ENCODE measurements around the gene RANBP6.

DNA sequence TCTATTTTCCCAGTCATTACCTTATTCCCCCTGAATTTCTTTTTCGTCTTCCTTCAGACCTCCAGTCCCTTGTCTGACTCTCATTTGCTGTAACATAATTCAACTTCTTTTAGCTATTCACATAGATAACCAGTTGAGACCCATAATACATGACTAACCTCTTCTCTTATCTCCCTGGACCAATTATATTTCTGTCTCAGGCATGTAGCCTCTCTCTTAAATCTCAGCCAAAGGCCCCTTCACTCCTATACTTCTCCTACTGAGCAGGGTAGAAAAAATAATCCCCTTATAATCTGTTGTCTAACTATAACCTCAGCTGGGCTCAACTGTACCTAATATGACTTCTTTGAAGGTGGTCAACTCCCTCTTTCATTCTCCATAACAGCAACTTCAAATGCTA is 20.9 kb downstream of the RANBP6 start:
- TF ChIP-seq POLR2A (IDR thresholded peaks at IDR 0.05; ENCODE audit: extremely low read depth, insufficient read length) = no peak
- TF ChIP-seq, protein P1, sequence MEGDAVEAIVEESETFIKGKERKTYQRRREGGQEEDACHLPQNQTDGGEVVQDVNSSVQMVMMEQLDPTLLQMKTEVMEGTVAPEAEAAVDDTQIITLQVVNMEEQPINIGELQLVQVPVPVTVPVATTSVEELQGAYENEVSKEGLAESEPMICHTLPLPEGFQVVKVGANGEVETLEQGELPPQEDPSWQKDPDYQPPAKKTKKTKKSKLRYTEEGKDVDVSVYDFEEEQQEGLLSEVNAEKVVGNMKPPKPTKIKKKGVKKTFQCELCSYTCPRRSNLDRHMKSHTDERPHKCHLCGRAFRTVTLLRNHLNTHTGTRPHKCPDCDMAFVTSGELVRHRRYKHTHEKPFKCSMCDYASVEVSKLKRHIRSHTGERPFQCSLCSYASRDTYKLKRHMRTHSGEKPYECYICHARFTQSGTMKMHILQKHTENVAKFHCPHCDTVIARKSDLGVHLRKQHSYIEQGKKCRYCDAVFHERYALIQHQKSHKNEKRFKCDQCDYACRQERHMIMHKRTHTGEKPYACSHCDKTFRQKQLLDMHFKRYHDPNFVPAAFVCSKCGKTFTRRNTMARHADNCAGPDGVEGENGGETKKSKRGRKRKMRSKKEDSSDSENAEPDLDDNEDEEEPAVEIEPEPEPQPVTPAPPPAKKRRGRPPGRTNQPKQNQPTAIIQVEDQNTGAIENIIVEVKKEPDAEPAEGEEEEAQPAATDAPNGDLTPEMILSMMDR (IDR thresholded peaks at IDR 0.05; ENCODE audit: low read depth, low read length) = no peak

All from NB4 (cell line).